ENCODE results near the gene ZMYND8.
A peak's percentile ranks its signal among the peaks of the same experiment; 100 is the strongest.

ZMYND8 gene

GRCh38 chr20:47359530-47360296, 3.2 kb upstream of the ZMYND8 start:
- H3K4me3 ChIP-seq (ENCODE audit: low read depth, low read length), result no peak overlapping the region; the same call in 1 of the 2 replicates
- no peak for TF ChIP-seq CTCF (IDR thresholded peaks at IDR 0.05; ENCODE audit: low read depth, low read length, missing control alignments)
- no peak for DNase-seq (ENCODE audit: low read depth)

GRCh38 chr20:47358672-47359529, 2.4 kb upstream of the ZMYND8 start:
- no peak for DNase-seq (ENCODE audit: low read depth)
- peak overlapping the region; percentile 2; the same call in 1 of the 2 replicates for H3K4me3 ChIP-seq (ENCODE audit: low read depth, low read length)
- no peak for TF ChIP-seq CTCF (IDR thresholded peaks at IDR 0.05; ENCODE audit: low read depth, low read length, missing control alignments)

- no peak for TF ChIP-seq CTCF (IDR thresholded peaks at IDR 0.05; ENCODE audit: low read depth, low read length, missing control alignments)
- peak overlapping the region; percentile 40 for H3K4me3 ChIP-seq (ENCODE audit: low read depth, low read length)
- no peak for DNase-seq (ENCODE audit: low read depth)
Measured at GRCh38 chr20:47358039-47358671, 1.7 kb upstream of the ZMYND8 start.

GRCh38 chr20:47357296-47358038, 968 bp upstream of the ZMYND8 start:
- no peak for TF ChIP-seq CTCF (IDR thresholded peaks at IDR 0.05; ENCODE audit: low read depth, low read length, missing control alignments)
- peak overlapping the region; percentile 40 for H3K4me3 ChIP-seq (ENCODE audit: low read depth, low read length)
- peak; percentile 78 for DNase-seq (ENCODE audit: low read depth)

GRCh38 chr20:47356220-47356525, 326 bp downstream of the ZMYND8 start:
- peak overlapping the region; percentile 52 for H3K4me3 ChIP-seq (ENCODE audit: low read depth, low read length)
- DNase-seq (ENCODE audit: low read depth), result no peak
- no peak for TF ChIP-seq CTCF (IDR thresholded peaks at IDR 0.05; ENCODE audit: low read depth, low read length, missing control alignments)

- peak overlapping the region; percentile 52 for H3K4me3 ChIP-seq (ENCODE audit: low read depth, low read length)
- no peak for DNase-seq (ENCODE audit: low read depth)
Measured at GRCh38 chr20:47355489-47356219, 845 bp downstream of the ZMYND8 start.

More at GRCh38 chr20:47355489-47356219, 845 bp downstream of the ZMYND8 start:
- no peak for TF ChIP-seq CTCF (IDR thresholded peaks at IDR 0.05; ENCODE audit: low read depth, low read length, missing control alignments)
